GM18867 (cell line): ENCODE measurements around the gene ROM1.
A peak's percentile ranks its signal among the peaks of the same experiment; 100 is the strongest.
"Not testable (repeated sequence)": the region's sequence is repeated elsewhere in the genome, so short reads cannot be mapped to it uniquely, and the experiment has no call there.

Source experiments
- ATAC-seq: cut with Tn5 transposase; IDR thresholded peaks from one replicate; pipeline ENCODE4 v1.9.1; 2021; ENCODE audit warnings: mild to moderate bottlenecking, moderate library complexity; ENCODE audit not compliant: unreplicated experiment

Gene ROM1, protein sequence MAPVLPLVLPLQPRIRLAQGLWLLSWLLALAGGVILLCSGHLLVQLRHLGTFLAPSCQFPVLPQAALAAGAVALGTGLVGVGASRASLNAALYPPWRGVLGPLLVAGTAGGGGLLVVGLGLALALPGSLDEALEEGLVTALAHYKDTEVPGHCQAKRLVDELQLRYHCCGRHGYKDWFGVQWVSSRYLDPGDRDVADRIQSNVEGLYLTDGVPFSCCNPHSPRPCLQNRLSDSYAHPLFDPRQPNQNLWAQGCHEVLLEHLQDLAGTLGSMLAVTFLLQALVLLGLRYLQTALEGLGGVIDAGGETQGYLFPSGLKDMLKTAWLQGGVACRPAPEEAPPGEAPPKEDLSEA

GRCh38 chr11:62612366-62613290 is at the start of gene ROM1, which contains the start of gene EML3:
ROM1 (plus strand) TSS chr11:62613257; CDS start chr11:62613282, 25 bp downstream.
EML3 (minus strand) TSS chr11:62612775; CDS start chr11:62612457, 318 bp downstream.
- ATAC-seq = peak; percentile 59

DNA sequence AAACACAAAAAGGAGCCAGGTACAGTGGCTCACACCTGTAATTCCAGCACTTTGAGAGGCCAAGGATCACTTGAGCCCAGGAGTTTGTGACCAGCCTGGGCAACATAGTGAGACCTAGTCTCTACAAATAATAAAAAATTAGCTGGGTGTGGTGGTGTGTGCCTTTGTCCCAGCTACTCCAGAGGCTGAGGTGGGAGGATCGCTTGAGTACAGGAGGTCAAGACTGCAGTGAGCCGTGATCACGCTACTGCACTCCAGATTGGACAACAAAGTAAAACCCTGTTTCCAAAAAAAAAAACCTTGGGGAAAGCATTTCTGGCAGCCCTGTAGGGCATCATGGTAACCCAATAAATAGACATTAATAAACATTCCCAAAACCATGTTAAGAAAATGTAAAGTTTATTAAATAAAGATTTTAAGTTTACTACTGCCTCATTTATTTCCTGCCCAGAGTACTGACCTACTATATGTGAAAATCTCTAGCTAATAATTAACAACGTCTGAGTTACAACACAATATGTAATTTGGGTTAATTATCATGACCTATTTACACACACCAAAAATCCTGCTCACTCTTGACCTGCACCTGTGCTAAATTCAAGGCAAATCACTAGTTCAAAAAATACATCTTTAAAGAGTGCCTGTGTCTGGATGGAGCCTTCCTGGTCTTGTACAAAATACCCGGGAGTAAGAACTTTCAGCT is 47.8 kb upstream of the ROM1 start:
- no peak for ATAC-seq

- ATAC-seq = no peak
Observed at GRCh38 chr11:62566247-62566646, 46.8 kb upstream of the ROM1 start.

- no peak for ATAC-seq
Observed at GRCh38 chr11:62567018-62567633, 45.9 kb upstream of the ROM1 start.

- ATAC-seq = no peak
Observed at GRCh38 chr11:62569611-62570010, 43.4 kb upstream of the ROM1 start.

DNA sequence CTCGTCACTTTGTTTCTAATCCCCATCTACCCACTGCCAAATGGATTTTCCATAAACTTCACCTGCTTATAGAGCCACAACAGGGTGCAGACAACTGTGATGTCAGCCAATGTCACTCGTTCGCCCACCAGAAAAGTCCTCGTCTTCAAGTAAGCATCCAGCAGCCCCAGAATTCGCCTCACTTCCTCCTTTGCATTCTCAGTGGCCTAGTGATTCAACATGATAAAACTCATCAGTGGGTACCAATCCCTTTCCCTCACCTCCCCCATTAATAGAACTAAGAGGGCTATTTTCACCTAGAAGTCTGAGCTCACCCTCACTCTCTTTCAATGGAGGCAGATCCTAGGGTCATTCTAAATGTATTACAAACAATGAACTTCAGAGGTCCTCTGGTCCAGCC is 42.2 kb upstream of the ROM1 start:
- ATAC-seq = not testable (repeated sequence)

DNA sequence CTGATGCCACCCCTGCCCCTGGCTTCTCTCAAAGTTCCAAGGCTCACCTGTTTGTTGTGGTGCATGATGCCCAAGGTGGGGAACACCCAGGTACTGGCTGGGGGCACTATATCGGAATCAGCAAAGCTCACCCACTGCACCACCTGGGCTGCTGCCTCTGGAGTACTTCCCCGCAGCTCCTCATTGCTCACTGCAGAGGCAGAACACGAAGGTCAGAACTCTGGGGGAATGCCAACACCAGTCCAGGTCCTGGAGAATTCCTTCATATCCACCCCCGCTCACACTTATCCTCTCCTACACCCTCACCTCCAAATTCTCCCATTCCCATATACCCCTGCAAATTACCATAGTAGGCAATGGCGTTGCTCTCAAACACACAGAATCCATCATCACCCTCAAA is 41.6 kb upstream of the ROM1 start:
- not testable (repeated sequence) for ATAC-seq

- ATAC-seq = no peak
Observed at GRCh38 chr11:62572431-62572830, 40.6 kb upstream of the ROM1 start.

- no peak for ATAC-seq
Observed at GRCh38 chr11:62573006-62573591, 40.0 kb upstream of the ROM1 start.

- peak; percentile 82 for ATAC-seq
Observed at GRCh38 chr11:62573592-62574362, 39.3 kb upstream of the ROM1 start, which contains the start of gene EEF1G. EEF1G (minus strand) TSS chr11:62573891; CDS start chr11:62573842, 49 bp downstream.

- ATAC-seq = peak; percentile 15
Observed at GRCh38 chr11:62574363-62575071, 38.5 kb upstream of the ROM1 start.

DNA sequence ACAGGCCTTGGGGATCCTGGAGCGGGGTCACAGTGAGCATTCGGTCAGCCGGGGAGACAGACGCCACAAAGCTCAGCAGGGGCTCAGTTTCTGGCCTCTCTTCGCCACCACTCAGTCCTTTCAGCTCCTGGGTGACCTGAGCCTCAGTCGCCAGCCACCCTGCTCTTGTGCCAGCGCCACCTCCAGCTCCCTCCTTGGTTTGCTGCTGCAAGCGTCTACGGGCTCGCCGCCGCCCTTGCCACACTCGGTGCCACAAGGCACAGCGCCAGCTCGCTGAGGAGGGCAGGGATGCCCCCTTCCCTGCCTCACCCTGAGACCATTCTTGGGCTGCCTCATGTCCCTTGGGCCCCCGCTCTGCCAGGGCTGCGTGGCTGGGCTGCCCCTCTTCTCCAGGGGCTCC is 37.9 kb upstream of the ROM1 start:
- no peak for ATAC-seq

DNA sequence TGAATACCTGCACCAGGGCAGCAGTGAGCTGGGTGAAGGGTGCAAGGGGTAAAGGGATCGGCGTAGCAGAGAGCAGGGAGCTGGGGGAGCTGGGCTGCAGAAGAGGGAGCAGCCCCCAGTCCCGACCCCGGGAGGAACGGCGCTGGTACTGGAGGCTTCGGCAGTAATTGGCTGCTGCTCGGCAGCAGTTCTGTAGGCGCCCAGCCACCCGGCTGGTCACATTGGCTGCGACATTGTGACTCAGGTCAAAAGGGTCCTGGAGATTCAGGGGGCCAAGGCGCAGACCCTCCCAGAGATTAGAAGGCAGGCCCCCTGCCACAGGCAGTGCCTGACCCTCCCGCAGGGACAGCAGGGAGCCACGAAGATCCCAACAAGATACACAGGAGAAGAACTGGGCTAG is 37.2 kb upstream of the ROM1 start:
- no peak for ATAC-seq

DNA sequence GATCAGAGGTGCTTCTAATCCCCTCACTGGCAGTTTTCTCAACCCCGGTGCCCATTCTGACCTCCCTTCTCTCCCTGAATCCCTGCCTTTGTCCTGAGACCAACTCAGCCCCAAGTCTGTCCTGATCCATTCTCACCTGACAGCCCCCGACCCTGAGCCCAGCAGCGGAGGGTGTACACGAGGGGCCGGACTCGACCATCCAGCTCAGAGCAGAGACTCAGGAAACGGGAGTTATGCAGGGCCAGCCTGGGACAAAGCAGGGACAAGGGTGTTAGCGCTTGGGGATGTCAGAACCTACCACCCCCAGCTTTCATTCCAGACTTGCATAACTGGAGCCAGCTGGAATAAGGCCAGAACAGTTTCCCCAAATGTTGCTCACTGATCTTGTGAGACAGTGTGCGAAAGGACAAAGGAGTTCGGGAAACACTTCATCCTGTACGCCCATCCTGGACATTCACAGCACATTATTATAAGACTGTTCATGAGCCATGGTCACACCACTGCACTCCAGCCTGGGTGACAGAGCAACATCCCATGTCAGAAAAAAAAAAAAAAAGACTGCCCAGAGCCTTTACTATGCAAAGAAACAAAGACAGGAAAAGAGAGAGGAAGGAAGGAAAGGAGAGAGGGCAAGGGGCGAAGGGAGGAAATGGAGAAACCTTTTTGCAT is 35.9 kb upstream of the ROM1 start:
- ATAC-seq = no peak

DNA sequence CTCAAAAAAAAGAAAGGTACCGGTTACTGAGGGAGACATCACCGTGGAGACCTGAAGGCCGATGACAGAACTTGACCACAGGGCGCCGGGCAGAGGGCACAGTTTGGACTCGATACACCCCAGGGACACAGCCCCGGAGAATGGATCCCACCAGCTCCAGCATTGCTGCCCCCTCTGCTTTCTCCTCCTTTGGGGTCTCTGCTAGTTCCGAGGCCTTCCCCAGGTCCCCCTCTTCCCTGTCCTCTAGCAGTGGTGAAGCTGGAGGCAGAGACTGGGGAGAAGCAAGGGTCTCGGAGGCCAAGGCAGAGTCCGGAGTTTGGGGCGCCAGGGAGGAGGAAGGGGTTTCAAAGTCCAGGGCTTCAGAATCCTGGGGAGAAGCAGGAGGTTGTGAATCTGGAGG is 34.5 kb upstream of the ROM1 start:
- no peak for ATAC-seq

- no peak for ATAC-seq
Observed at GRCh38 chr11:62579252-62579651, 33.8 kb upstream of the ROM1 start.

GRCh38 chr11:62580959-62581715 is 31.9 kb upstream of the ROM1 start:
- no peak for ATAC-seq

DNA sequence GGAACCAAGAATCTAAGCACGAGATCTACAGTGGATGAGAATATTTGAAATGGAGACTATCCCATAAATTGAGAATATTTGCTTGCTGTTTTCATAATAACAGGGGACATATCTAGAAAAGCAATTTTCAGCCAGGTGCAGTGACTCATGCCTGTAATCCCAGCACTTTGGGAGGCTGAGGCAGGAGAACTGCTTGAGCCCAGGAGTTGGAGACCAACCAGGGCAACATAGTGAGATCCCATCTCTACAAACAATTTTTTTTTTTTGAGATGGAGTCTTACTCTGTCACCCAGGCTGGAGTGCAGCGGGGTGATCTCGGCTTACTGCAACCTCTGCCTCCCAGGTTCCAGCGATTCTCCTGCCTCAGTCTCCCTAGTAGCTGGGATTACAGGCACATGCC is 31.3 kb upstream of the ROM1 start:
- not testable (repeated sequence) for ATAC-seq
